ENCODE measurements around the gene CHRNA9. TPM values are rescaled to one million over a fixed set of nuclear protein-coding genes. Genes with fewer than 3 reads are reported as not detected.
"Not testable (repeated sequence)": the region's sequence is repeated elsewhere in the genome, so short reads cannot be mapped to it uniquely, and the experiment has no call there.

CHRNA9 gene, protein sequence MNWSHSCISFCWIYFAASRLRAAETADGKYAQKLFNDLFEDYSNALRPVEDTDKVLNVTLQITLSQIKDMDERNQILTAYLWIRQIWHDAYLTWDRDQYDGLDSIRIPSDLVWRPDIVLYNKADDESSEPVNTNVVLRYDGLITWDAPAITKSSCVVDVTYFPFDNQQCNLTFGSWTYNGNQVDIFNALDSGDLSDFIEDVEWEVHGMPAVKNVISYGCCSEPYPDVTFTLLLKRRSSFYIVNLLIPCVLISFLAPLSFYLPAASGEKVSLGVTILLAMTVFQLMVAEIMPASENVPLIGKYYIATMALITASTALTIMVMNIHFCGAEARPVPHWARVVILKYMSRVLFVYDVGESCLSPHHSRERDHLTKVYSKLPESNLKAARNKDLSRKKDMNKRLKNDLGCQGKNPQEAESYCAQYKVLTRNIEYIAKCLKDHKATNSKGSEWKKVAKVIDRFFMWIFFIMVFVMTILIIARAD
- total RNA-seq (not detected), total RNA-seq (0 to 0.08 reads per million in 2 donors)

DNA sequence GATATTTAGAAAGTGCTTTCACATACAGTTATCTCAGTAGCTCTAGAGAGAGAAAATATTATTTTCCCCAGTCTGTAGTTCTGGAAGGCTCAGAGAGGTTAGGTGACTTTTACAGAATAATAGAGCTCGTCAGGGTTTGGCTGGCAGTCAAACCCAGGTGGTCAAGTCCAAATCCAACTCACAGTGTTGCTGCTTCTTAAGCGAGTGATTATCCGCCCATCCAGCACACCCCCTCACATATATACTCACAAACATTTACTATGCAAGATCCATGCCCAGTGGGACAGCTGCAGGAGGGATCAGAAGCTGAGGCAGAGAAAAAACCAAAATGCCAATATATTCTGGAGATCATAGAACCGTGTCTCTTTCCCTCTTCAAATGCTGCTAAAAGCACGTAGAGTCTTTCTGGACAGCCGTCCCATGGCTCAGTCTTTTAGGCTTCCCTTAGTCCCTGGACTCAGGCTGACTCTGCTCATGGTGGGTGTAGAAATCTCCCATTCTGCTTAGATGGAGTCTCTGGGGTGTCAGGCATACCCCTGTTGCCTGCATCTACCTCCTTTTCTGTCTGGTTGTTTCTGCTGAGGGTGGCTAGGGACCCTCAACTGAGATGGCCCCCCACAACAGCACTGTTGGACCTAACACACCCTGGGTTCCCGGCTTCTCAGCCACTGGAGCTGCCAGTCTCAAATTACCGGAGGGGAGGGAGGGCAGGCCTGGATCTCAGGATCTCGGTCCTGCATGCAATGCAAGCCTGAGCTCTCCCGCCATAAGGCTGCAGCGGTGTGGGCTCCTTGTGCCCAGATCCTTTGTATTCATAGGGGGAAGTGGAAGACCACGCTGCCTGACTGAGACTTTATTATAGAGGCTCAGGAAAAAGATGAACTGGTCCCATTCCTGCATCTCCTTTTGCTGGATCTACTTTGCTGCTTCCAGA lies at the start of gene CHRNA9:
Gene CHRNA9 (plus strand): TSS at position 743 of the 934 bp plus-strand sequence. CDS start 135 bp downstream, at position 878.
- Mint-ChIP-seq H3K4me1 (peaks cover 2% of the 10 kb centered on the region), H3K27ac (no peak within 1 kb of the TSS), H3K4me3 (no peak within 1 kb of the TSS), H3K27me3 (peaks cover 30% of the 10 kb centered on the region), H3K36me3 (ENCODE audit: low read depth) (no peaks in the 10 kb centered on the region)
- DNase-seq (no peak), ATAC-seq (no peak)
- no peaks in the 10 kb centered on the region for H3K9me3 ChIP-seq (ENCODE audit: control insufficient read depth, low read length, poor library complexity, severe bottlenecking)

GRCh38 chr4:40285692-40286091 lies 49.4 kb upstream of the CHRNA9 start:
- H3K27ac Mint-ChIP-seq: peak overlapping the region; percentile 98
- no peak overlapping the region for H3K4me3 Mint-ChIP-seq
- peaks cover 46% of the 10 kb centered on the region for H3K4me1 Mint-ChIP-seq

GRCh38 chr4:40288566-40288965 lies 46.6 kb upstream of the CHRNA9 start:
- ATAC-seq: no peak
- peak overlapping the region; percentile 94 for H3K27ac Mint-ChIP-seq
- no peak for DNase-seq
- H3K27me3 Mint-ChIP-seq: no peaks in the 10 kb centered on the region
- no peaks in the 10 kb centered on the region for H3K36me3 Mint-ChIP-seq (ENCODE audit: low read depth)
- H3K4me1 Mint-ChIP-seq: peaks cover 43% of the 10 kb centered on the region
- H3K4me3 Mint-ChIP-seq: peak overlapping the region; percentile 39
- no peaks in the 10 kb centered on the region for H3K9me3 ChIP-seq (ENCODE audit: control insufficient read depth, low read length, poor library complexity, severe bottlenecking)

More at GRCh38 chr4:40285692-40286091, 49.4 kb upstream of the CHRNA9 start:
- ATAC-seq (no peak), DNase-seq (no peak)
- Mint-ChIP-seq H3K27me3 (no peaks in the 10 kb centered on the region), H3K36me3 (ENCODE audit: low read depth) (no peaks in the 10 kb centered on the region)
- no peaks in the 10 kb centered on the region for H3K9me3 ChIP-seq (ENCODE audit: control insufficient read depth, low read length, poor library complexity, severe bottlenecking)

GRCh38 chr4:40289366-40290188 lies 45.6 kb upstream of the CHRNA9 start:
- DNase-seq (no peak), ATAC-seq (peak; percentile 83)
- Mint-ChIP-seq H3K36me3 (ENCODE audit: low read depth) (no peaks in the 10 kb centered on the region), H3K27ac (peak overlapping the region; percentile 94), H3K27me3 (no peaks in the 10 kb centered on the region), H3K4me3 (peak overlapping the region; percentile 83), H3K4me1 (peaks cover 34% of the 10 kb centered on the region)
- H3K9me3 ChIP-seq (ENCODE audit: control insufficient read depth, low read length, poor library complexity, severe bottlenecking): no peaks in the 10 kb centered on the region

DNA sequence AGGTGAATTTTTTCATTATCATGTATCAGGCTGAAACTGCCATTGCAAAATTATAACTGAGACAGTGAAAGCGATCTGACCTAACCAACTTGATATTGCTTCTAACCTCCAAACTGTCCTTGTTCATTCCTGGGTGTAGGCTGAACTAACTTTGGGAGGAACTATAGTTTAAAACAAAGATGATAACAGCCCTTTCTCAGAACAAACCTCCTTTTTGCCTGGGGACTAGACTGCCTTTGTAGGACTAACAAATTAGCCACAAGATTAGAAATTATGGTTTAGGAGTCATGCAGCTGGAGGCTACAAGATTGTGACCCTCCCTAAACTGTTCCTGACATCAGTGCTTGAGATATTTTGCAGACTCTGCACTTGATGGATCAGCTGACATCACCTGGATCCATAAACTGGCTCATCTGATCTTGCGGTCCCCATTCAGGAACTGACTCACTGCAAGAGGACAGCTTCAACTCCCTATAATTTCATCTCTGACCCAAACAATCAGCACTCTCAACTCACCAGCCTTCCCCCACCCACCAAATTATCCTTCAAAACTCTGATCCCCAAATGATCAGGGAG lies 44.4 kb upstream of the CHRNA9 start:
- Mint-ChIP-seq H3K4me1 (peaks cover 31% of the 10 kb centered on the region), H3K27ac (peak overlapping the region; percentile 94), H3K4me3 (peak overlapping the region; percentile 41)
- not testable (repeated sequence) for H3K9me3 ChIP-seq (ENCODE audit: control insufficient read depth, low read length, poor library complexity, severe bottlenecking); DNase-seq; H3K27me3 Mint-ChIP-seq; H3K36me3 Mint-ChIP-seq (ENCODE audit: low read depth)
- peak; percentile 43 for ATAC-seq

DNA sequence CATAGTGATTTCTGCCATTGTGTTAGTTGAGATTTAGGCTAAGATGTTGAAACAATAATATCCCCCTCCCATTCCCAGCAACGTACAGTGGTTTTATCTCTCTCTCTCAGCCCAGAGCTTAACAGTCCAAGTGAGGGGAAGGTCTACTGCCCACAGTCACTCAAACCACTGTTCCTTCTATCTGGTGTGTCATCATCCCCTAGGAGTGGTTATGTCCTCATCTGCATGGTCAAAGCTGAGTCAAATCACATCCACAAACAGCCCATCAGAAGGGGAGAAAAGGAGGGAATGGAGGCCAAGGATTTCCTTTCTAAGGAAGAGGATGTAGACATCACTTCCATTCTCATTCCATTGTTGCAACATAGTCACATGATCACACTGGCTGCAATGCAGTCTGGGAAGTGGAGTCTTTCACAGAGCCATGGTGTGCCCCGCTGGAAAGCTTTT lies 42.8 kb upstream of the CHRNA9 start:
- H3K9me3 ChIP-seq (ENCODE audit: control insufficient read depth, low read length, poor library complexity, severe bottlenecking): no peaks in the 10 kb centered on the region
- no peak overlapping the region for H3K4me3 Mint-ChIP-seq
- no peaks in the 10 kb centered on the region for H3K36me3 Mint-ChIP-seq (ENCODE audit: low read depth)
- no peak for ATAC-seq
- no peaks in the 10 kb centered on the region for H3K27me3 Mint-ChIP-seq
- no peak for DNase-seq
- H3K4me1 Mint-ChIP-seq: peaks cover 31% of the 10 kb centered on the region
- no peak overlapping the region for H3K27ac Mint-ChIP-seq

DNA sequence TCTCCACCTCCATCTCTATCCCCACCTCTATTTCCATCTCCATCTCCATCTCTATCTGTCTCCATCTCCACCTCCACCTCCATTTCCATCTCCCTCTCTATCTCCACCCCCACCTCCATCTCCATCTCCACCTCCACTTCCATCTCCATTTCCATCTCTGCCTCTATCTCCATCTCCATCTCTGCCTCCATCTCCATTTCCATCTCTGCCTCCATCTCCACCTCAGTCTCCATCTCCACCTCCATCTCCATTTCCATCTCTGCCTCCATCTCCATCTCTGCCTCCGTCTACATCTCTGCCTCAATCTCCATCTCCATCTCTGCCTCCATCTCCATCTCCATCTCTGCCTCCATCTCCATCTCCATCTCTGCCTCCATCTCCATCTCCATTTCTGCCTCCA lies 40.8 kb upstream of the CHRNA9 start:
- peaks cover 36% of the 10 kb centered on the region for H3K4me1 Mint-ChIP-seq
- no peaks in the 10 kb centered on the region for H3K27me3 Mint-ChIP-seq
- DNase-seq (no peak), ATAC-seq (no peak)
- H3K36me3 Mint-ChIP-seq (ENCODE audit: low read depth): peaks cover 2% of the 10 kb centered on the region
- no peak overlapping the region for H3K4me3 Mint-ChIP-seq
- H3K27ac Mint-ChIP-seq: no peak overlapping the region
- no peaks in the 10 kb centered on the region for H3K9me3 ChIP-seq (ENCODE audit: control insufficient read depth, low read length, poor library complexity, severe bottlenecking)

DNA sequence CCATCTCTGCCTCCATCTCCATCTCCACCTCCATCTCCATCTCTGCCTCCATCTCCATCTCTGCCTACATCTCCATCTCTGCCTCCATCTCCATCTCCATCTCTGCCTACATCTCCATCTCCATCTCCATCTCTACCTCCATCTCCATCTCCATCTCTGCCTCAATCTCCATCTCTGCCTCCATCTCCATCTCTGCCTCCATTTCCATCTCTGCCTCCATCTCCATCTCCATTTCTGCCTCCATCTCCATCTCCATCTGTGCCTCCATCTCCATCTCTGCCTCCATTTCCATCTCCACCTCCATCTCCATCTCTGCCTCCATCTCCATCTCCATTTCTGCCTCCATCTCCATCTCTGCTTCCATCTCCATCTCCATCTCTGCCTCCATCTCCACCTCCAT lies 40.1 kb upstream of the CHRNA9 start:
- H3K36me3 Mint-ChIP-seq (ENCODE audit: low read depth); DNase-seq; H3K27ac Mint-ChIP-seq; ATAC-seq; H3K4me3 Mint-ChIP-seq; H3K9me3 ChIP-seq (ENCODE audit: control insufficient read depth, low read length, poor library complexity, severe bottlenecking); H3K27me3 Mint-ChIP-seq: not testable (repeated sequence)
- peaks cover 30% of the 10 kb centered on the region for H3K4me1 Mint-ChIP-seq

DNA sequence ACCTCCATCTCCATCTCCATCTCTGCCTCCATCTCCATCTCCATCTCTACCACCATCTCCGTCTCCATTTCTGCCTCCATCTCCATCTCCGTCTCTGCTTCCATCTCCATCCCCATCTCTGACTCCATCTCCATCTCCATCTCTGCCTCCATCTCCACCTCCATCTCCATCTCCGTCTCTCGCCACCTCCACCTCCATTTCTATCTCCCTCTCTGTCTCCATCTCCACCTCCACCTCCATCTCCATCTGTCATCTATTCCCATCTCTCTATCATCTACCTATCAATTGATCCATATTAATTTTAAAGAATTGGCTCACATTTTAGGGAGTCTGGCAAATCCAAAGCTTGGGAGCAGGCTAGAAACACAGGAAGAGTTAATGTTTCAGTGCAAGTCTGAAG lies 39.6 kb upstream of the CHRNA9 start:
- no peak for DNase-seq
- H3K9me3 ChIP-seq (ENCODE audit: control insufficient read depth, low read length, poor library complexity, severe bottlenecking): no peaks in the 10 kb centered on the region
- no peaks in the 10 kb centered on the region for H3K27me3 Mint-ChIP-seq
- H3K4me1 Mint-ChIP-seq: peaks cover 30% of the 10 kb centered on the region
- H3K36me3 Mint-ChIP-seq (ENCODE audit: low read depth): peaks cover 2% of the 10 kb centered on the region
- ATAC-seq: no peak
- H3K4me3 Mint-ChIP-seq: no peak overlapping the region
- no peak overlapping the region for H3K27ac Mint-ChIP-seq

DNA sequence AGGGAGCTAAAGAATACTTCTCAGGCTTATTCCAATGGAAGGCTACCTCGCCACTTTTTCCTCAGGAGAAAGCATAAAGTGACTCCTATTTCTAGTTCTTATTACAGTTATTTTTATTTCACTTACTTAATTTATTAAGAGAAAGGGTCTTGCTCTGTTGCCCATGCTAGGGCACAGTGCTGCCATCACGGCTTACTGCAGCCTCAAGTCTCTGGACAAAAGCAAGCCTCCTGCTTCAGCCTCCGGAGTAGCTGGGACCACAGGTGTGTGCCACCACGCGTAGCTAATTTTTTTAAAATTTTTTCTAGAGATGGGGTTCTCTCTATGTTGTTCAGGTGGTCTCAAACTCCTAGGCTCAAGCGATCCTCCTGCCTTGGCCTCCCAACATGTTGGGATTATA lies 36.0 kb upstream of the CHRNA9 start:
- Mint-ChIP-seq H3K4me1 (peaks cover 36% of the 10 kb centered on the region), H3K27ac (no peak overlapping the region)
- ATAC-seq: no peak

DNA sequence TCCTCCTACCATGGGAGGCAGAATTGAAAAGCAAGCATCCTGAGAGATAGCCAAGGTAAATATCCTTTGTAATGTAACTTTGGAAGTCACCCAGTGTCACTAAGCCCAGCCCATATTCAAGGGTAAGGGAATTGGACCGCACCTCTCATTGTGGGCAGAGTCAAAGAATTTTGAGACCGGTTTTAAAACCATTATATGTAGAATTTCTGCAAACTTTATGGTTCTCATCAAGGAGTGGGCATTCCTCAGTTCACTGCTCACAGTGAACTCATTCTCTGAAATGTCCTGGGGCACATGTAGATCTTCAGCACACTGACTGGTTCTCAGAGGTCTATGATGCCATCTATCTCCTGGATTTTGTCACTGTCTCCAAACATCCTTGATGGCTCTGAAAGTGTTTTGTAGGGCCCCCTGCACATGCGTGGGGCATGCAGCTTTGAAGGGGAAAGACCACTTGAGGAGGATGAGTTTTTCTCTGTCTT lies 35.3 kb upstream of the CHRNA9 start:
- ATAC-seq (no peak), DNase-seq (no peak)
- Mint-ChIP-seq H3K4me1 (peaks cover 42% of the 10 kb centered on the region), H3K27me3 (no peaks in the 10 kb centered on the region), H3K36me3 (ENCODE audit: low read depth) (peaks cover 2% of the 10 kb centered on the region), H3K4me3 (no peak overlapping the region), H3K27ac (peak overlapping the region; percentile 97)
- peaks cover 2% of the 10 kb centered on the region for H3K9me3 ChIP-seq (ENCODE audit: control insufficient read depth, low read length, poor library complexity, severe bottlenecking)

More for the DNA sequence above, 36.0 kb upstream of the CHRNA9 start:
- no peaks in the 10 kb centered on the region for H3K9me3 ChIP-seq (ENCODE audit: control insufficient read depth, low read length, poor library complexity, severe bottlenecking)
- Mint-ChIP-seq H3K27me3 (no peaks in the 10 kb centered on the region), H3K36me3 (ENCODE audit: low read depth) (peaks cover 2% of the 10 kb centered on the region), H3K4me3 (no peak overlapping the region)
- no peak for DNase-seq

Data from T-helper 17 cell (primary cell).